ENCODE data around the gene HNRNPA0.
"Not testable (repeated sequence)": the region's sequence is repeated elsewhere in the genome, so short reads cannot be mapped to it uniquely, and the experiment has no call there.

The HNRNPA0 gene

GRCh38 chr5:137754188-137754960 lies at the start of gene HNRNPA0:
HNRNPA0 (minus strand) TSS chr5:137754363; CDS start chr5:137754066, 297 bp downstream.
- peak; percentile 93 to 95 for DNase-seq (ENCODE audit: low read depth in 2 of 2)

DNA sequence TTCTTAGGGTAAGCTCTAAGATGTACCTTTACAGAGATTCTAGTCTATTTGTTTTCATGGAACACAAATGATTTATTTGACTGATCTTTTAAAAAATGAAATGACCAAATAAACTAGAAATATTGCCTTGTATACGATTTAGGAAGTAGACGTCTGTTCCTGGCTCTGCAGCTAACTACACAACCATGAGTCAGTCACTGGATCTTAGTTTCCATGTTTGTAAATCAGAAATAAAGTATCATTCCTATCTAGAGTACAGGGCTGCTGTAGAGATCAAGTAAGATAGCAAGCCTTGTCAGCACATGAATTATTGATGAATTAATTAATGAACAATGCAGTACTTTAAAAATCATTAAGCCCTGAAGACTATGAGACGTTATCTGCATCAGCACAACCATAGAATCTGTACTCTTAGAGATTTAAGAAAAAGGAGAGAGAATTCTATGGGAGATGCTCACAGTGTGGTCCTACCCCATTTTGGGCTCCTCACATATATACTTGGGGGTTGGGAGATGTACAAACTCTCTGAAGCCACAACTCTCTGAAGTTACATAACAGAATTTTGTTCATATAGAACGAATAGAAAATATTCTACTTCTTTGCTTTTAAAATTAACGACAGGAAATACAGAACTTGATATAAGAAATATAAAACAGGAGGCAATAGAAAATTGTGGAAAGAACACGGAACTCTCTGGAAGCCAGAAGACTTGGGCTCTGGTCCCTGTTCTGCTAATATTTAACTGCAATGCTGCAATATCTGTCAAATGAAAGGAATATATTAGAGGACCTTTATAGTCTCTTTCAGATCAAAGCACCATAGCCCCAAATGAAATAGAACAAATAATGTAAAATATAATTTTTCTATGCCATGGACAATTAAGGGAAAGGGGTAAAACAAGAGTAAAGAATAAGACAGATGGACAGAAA lies 48.4 kb upstream of the HNRNPA0 start:
- no peak for DNase-seq (ENCODE audit: low read depth in 2 of 2)

DNA sequence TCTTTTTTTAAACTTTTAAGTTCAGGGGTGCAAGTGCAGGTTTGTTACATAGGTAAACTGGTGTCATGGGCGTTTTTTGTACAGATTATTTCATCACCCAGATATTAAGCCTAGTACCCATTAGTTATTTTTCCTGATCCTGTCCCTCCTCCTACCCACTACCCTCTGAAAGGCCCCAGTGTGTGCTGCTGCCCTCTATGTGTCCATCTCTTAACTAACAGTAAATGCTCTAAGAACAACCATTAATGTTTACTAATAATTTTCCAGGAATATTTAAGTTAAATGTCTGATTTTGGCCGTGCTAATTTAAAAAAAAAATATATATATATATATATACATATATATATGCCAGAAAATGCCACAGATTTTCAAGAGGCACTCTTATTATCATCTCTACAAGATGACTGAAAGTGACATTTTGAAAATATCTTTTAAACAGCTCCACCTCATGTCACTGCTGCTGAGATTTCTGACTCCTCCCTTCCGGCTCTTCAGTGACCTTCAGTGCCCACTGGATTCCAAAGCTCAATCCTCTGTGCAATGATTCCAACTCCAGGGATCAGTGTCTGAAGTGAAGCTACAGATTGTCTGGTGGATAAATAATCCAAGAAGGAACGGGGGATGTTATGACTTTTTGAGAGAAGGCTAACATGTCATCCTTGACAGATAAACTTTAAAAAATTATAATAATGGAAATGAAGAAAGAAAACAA lies 46.7 kb upstream of the HNRNPA0 start:
- no peak for DNase-seq (ENCODE audit: low read depth in 2 of 2)

DNA sequence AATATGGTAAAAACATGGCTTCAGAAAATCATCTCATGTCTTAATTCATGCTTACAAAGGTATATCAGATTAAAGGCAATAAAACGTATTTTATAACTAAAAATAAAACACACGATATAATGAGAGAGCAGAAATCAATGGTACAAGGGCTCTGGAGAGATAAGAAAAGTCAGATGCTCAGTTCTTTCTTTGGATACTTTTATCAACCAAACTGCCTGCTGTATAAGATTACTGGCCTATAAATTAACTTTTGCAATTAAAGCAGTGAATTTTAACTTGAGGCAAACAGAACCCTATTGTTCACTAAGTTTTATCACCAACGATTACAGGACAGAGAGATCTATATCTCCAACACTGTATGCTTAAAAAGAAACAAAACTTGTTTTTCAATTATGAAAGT lies 42.1 kb upstream of the HNRNPA0 start:
- DNase-seq (ENCODE audit: low read depth in 2 of 2): no peak

GRCh38 chr5:137794863-137795262 lies 40.7 kb upstream of the HNRNPA0 start:
- no peak for DNase-seq (ENCODE audit: low read depth in 2 of 2)

DNA sequence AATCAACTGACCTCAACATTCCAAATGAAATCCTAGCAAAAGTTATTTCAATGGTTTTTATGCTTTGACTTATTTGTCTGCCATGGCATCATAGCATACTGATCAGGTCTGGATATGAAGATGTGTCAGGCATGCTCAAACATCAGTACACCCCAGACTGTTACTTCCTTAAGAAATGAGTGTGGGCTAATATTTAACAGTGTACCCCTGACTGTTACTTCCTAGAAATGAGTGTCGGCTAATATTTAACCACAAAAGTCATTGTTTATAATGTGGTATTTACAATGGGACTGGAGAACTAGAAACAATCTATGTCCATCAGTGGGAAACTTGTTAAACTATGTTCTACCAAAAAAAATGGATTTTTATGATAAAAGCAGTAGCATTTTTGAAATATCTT lies 38.1 kb upstream of the HNRNPA0 start:
- DNase-seq (ENCODE audit: low read depth in 2 of 2): no peak

- DNase-seq (ENCODE audit: low read depth in 2 of 2): no peak
Observed at GRCh38 chr5:137791799-137792198, 37.6 kb upstream of the HNRNPA0 start.

DNA sequence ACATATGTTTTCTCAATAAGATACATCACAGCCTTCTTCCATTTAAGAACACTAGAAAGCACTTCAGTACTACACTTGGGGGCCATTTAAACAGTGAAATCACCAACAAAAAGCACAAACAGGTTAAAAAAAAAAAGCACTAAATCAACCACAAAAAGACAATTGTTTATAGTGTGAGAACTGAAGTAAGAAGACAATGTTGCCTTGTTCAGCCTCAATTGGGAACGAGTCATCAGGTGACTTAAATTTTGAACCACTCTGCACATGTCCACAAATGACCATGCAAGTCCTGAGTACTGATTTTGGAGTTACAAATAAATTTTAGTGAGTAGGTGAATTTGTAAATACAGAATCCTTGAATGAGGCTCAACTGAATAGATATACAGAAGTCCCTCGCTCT lies 37.2 kb upstream of the HNRNPA0 start:
- no peak for DNase-seq (ENCODE audit: low read depth in 2 of 2)

DNA sequence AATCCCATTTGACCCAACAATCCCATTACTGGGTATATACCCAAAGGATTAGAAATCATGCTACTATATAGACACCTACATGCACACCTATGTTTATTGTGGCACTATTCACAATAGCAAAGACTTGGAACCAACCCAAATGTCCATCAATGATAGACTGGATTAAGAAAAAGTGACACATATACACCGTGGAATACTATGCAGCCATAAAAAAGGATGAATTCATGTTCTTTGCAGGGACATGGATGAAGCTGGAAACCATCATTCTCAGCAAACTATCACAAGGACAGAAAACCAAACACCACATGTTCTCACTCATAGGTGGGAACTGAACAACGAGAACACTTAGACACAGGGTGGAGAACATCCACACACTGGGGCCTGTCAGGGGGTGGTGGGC lies 34.4 kb upstream of the HNRNPA0 start:
- not testable (repeated sequence) for DNase-seq (ENCODE audit: low read depth in 2 of 2)

GRCh38 chr5:137782984-137783536 lies 28.9 kb upstream of the HNRNPA0 start:
- DNase-seq (ENCODE audit: low read depth in 2 of 2): no peak

GRCh38 chr5:137782055-137782454 lies 27.9 kb upstream of the HNRNPA0 start:
- DNase-seq (ENCODE audit: low read depth in 2 of 2): no peak

DNA sequence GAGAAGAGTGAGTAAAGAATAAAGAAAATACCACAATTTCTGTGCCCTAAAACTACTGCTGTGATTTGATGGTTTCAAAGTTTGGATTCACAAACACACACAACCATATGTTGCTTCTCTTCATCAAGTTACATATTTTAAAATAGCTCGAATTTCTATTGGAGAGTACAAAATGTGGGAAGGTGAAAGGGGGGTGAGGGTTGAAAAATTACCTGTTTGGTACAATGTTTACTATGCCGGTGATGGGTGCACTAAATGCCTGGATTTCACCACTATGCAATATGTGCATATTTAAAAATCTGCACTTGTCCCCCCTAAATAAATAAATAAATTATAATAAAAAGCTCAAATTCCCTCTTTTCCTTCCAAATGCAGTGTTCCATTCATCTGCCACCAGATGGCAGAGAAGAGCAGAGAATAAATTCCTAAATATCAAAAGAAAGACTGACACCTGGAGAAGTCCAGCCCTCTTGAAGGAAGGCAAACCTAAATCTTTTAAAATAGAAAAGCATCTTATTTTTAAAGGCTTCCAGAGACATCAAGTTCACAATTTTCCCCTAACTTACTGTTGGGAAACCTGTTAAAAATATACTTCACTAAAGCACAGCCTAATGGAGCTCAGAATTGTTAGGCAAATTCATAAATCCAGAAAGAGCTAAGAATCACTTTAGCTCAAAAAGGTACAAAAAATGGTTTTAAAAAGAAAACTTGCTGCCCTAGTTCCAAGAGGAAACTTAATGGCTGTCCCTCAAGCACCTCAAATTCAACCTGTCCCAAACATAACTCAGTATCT lies 24.8 kb upstream of the HNRNPA0 start:
- no peak for DNase-seq (ENCODE audit: low read depth in 2 of 2)

GRCh38 chr5:137767937-137768336 lies 13.8 kb upstream of the HNRNPA0 start:
- not testable (repeated sequence) for DNase-seq (ENCODE audit: low read depth in 2 of 2)

GRCh38 chr5:137761566-137761965 lies 7.4 kb upstream of the HNRNPA0 start:
- no peak for DNase-seq (ENCODE audit: low read depth in 2 of 2)

GRCh38 chr5:137760719-137761516 lies 6.8 kb upstream of the HNRNPA0 start:
- no peak for DNase-seq (ENCODE audit: low read depth in 2 of 2)

GRCh38 chr5:137760294-137760693 lies 6.1 kb upstream of the HNRNPA0 start:
- DNase-seq (ENCODE audit: low read depth in 2 of 2): no peak

- no peak for DNase-seq (ENCODE audit: low read depth in 2 of 2)
Observed at GRCh38 chr5:137758715-137759306, 4.6 kb upstream of the HNRNPA0 start.

GRCh38 chr5:137758121-137758520 lies 4.0 kb upstream of the HNRNPA0 start:
- no peak for DNase-seq (ENCODE audit: low read depth in 2 of 2)

DNA sequence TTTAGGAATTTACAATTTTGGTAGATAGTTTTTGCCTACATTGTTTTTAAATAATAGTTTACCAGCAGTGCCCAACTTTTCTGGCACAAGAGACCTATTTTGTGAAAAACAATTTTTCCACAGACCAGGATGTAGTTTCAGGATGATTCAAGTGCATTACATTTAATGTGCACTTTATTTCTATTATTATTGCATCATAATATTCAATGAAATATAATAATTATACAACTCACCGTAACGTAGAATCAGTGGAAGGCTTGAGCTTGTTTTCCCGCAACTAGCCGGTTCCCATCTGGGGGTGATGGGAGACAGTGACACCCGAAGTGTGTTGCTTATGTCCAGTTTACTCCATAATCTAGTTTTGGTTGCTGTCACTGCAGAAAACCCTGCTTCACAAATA lies 3.5 kb upstream of the HNRNPA0 start:
- DNase-seq (ENCODE audit: low read depth in 2 of 2): no peak
